Activated CD8-positive, alpha-beta memory T cell treated with anti-CD3 and anti-CD28 coated beads for 4 hours (primary cell): ENCODE data around the gene RELB.
"Not testable (repeated sequence)": the region's sequence is repeated elsewhere in the genome, so short reads cannot be mapped to it uniquely, and the experiment has no call there.

Source experiments
- DNase-seq, 2 donors: peaks; one replicate each; pipeline ENCODE4 v3.0.0-alpha.2; 2020; ENCODE audit warnings: low read depth in 2 of 2

RELB gene

DNA sequence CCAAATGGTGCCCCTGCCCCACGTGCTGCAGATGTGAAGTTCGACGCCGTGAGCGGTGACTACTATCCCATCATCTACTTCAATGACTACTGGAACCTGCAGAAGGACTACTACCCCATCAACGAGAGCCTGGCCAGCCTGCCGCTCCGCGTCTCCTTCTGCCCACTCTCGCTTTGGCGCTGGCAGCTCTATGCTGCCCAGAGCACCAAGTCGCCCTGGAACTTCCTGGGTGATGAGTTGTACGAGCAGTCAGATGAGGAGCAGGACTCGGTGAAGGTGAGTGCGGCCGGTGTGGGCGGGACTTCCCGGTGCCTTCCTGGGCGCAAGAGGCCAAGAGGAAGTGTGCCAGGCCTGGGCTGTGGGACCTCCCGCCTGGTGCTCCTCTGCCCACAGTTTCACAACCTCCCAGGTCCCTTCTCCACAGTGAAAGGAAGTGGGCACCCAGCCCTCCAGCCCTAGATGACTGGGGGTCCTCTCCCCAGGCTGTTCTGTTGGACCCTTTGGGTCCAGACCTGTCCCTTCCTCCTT is 14.1 kb upstream of the RELB start:
- no peak for DNase-seq

DNA sequence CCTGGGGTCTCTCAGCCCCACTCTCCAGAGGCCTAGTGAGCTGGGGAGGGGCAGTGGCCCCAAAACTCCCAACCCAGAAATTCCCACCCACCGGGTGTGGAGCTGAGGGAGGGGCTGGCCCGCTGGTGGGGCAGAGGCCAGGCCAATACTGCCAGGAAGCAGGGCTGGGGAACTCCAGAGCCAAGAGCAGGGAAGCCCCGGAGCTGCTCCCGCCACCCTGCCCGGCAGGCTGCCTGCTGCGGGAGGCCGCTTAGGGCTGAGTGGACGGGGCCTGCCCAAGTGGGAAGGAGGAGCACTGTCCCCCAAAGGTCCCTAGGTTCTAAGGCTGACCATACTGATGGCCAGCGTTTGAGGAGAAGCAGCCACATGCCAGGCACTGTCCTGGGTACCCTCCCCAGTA is 13.0 kb upstream of the RELB start:
- no peak for DNase-seq

DNA sequence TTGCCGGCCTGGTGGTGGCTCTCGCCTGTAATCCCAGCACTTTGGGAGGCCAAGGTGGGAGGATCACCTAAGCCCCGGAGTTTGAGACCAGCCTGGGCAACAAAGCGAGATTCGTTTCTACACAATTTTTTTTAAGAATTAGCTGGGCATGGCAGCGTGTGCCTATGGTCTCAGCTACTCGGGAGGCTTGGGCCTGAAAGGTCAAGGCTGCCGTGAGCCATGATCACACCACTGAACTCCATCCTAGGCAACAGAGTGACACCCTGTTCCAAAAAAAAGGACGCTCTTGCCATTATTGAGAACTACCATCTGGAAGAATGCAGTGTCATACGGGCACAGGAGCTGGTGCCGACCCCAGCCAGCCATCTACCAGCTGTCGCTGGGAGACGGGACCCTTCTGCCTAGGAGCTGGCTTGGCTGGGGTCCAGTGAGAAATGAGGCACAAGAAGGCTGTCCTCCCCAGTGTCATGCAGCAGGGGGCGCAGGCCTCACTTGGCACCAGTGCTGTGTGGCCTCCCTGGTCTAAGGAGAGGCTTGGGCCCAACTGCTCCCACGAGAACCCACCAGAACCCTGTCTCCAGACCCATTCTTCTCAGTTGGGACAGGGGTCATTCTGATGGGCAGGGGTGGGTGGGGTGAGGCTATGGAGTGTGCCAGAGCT is 12.2 kb upstream of the RELB start:
- DNase-seq: peak; percentile 12 to 33

DNA sequence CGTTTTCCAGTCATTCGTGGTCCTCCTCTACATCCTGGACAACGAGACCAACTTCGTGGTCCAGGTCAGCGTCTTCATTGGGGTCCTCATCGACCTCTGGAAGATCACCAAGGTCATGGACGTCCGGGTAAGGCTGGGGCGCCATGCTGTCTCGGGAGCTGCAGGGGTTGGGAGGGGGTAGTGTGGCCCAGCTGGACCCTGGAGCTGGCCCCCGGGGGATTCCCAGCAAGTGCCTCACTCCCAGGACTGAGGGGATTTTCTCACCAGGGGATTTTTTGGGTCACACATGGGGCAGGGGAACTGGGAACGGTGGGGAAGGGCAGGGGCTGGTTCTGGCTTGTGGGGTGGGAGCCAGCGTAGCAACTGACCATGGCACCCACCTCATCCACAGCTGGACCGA is 10.8 kb upstream of the RELB start:
- DNase-seq: no peak

DNA sequence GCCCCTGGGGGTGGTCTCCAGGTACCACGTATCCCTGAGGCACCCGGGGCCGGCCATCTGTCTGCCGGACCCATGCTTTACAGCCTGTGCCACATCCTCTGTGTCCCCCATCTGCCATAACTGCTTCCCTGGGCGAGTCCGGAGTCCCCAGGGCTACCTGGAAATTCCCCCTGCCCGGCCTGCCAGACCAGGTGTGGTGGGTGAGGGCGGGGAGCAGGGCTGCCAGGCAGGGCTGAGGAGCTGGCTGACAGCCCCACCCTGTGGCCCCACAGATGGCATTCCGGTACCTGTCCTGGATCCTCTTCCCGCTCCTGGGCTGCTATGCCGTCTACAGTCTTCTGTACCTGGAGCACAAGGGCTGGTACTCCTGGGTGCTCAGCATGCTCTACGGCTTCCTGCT is 10.3 kb upstream of the RELB start:
- DNase-seq: no peak

DNA sequence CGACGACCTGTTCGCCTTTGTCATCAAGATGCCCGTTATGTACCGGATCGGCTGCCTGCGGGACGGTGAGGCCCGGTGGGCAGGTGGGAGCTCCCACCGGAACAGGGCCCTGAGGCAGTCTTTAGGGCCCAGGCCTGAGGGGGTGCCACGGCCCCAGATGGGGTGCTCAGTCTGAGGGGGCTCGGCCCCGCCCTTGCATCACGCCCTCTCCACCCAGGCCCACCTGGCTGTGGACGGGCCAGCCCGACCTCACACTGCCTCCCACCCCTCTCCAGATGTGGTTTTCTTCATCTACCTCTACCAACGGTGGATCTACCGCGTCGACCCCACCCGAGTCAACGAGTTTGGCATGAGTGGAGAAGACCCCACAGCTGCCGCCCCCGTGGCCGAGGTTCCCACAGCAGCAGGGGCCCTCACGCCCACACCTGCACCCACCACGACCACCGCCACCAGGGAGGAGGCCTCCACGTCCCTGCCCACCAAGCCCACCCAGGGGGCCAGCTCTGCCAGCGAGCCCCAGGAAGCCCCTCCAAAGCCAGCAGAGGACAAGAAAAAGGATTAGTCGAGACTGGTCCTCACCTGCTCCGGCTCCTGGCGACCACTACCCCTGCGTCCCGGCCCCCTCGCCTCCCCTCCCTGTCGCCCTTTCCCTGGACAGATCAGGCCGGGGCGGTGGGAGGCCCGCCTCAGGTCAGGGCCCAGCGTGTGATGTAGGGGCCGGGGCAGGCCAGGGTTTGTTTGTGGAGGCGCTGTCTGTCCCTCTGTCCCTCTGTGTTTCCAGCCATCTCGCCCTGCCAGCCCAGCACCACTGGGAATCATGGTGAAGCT is 8.7 kb upstream of the RELB start:
- no peak for DNase-seq

DNA sequence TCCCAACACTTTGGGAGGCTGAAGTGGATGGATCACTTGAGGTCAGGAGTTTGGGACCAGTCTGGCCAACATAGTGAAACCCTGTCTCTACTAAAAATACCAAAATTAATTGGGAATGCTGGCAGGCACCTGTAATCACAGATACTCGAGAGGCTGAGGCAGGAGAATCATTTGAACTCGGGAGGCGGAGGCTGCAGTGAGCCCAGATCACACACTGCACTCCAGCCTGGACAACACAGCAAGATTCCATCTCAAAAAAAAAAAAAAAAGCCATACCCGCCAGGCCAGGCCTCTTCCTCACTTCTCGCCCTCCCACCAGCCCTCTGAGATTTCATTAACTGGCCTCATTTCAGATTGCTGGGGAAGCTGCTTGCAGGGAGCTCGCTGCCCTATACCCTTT is 7.7 kb upstream of the RELB start:
- DNase-seq: no peak

DNA sequence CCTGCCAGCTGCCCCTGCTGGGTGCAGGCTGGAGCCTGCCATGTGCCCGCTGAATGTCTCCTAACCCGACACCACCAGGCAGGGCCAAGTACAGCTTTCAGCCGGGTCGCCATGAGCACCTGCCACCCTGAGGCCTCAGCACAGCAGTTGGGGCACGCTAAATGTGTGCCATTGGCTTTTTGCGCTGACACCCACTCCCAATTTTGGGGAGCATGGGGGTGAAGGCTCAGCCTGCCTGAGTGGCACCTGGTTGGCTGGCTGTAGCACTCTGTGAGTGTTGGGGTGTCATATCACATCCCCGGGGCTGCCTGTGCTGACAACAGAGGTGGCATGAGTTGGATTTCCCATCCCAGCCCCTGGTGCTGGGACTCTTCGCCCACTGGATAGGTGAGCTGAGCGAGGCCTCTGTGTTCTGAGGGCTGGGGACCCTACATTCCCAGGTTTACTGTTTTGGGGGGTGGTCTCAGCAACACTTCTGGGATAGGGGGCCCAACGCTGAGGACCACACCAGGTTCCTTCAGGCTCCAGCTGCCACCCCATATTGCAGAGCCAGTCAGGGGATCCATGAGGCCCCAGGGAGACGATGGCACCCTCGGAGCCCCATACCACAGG is 7.2 kb upstream of the RELB start:
- no peak for DNase-seq

DNA sequence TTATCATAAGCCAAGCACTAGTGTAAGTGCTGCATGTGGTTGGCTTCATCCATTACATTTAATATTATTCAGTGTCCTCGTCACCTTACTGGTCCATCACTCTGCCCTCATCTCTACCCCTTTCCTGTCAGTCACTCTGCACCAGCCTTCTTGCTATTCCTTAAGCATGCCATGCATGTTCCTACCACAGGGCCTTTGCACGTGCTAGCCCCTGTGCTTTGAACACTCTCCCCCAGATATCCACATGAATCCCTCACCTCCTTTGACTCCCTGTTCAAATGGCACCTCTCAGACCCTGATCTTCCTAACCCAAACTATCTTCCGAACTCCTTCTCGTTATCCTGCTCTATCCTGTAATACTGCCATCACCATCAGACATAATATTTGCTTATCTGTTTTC is 3.2 kb upstream of the RELB start:
- DNase-seq: no peak

DNA sequence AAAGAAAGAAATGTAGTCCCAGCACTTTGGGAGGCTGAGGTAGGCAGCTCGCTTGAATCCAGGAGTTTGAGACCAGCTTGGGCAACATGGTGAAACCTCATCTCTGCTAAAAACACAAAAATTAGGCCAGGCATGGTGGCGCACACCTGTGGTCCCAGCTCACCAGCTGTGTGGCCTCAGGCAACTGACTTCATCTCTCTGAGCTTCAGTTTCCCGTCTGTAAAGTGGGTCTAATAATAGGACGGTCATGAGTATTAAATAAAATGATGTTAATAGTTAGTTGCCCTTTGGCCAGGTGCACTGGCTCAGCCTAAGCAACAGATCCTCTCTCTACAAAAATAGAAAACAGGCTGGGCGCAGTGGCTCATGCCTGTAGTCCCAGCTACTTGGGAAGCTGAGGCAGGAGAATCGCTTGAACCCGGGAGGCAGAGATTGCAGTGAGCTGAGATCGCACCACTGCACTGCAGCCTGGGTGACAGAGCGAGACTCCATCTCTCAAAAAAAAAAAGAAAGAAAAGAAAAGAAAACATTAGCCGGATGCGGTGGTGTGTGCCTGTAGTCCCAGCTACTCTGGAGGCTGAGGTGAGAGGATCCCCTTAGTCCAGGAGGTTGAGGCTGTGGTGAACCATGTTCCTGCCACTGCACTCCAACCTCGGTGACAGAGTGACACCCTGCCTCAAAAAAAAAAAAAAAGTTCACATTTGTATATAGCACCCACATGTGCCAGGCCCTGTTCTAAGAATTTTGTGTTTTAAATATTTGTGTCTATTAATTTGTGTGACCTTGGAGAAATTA is 1.9 kb upstream of the RELB start:
- DNase-seq: not testable (repeated sequence)

DNA sequence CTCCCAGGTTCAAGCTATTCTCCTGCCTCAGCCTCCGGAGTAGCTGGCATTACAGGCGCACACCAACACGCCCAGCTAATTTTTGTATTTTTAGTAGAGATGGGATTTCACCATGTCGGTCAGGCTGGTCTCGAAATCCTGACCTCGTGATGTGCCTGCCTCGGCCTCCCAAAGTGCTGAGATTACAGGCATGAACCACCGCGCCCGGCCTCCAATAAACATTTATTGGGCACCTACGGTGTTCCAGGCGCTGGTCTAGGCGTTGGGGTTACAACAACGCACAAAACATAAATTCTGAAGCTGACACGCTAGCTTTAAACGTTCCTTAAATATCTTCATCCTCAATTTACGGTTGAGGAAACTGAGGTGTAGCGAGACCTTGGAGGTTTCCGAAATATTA is 599 bp upstream of the RELB start:
- DNase-seq: not testable (repeated sequence)

DNA sequence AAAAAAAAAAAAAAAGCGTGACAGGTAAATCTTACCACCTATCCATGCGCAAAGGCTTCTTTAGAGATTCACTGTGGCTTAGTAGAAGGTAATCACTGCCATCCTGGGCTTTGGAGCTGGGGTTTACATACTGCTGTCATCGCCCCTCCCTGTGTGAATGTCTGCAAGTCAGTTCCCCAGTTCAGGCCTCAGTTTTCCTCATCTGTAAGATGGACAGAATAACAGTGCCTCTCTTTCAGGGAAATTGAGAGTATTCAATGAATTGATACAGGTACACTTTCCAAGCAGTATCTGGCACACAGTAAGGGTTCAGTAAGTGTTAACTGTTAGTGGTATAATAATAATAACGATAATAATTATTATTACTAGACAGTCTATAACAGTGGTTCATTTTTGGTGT is 2.2 kb downstream of the RELB start:
- no peak for DNase-seq

DNA sequence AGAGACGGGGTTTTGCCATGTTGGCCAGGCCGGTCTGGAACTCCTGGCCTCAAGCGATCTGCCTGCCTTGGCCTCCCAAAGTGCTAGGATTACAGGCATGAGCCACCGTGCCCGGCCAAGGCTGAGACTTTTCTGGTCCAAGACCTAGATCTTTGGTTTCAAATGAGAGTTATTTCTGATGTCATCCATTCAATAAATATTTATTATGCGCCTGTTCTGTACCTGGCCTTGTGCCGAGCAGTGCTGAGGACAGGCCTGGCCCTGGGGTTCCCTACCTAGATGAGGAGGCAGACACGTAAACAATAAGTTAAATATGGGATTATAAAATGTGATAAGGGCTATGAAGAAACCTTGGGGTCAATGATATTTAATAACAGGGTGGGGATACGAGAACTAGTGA is 4.5 kb downstream of the RELB start:
- DNase-seq: no peak

DNA sequence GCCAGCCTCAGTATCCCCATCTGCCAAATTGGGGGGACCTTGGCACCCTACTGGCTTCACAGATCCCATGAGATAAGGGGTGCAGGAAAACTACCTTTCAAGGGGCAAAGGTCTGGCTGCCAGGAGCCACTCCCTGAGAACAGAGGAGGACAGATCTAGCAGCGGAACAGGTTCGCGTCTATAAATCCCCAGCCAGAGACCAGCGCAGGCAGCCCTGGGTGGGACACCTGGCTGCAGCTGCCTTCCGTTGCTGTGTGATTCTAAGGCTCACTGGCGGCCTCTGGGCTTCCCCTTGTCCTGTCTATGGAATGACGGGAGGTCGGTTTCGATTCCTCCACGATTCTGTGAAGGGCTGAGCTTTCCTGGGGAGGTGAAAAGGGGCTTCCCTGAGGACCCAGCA is 7.3 kb downstream of the RELB start:
- DNase-seq: no peak

DNA sequence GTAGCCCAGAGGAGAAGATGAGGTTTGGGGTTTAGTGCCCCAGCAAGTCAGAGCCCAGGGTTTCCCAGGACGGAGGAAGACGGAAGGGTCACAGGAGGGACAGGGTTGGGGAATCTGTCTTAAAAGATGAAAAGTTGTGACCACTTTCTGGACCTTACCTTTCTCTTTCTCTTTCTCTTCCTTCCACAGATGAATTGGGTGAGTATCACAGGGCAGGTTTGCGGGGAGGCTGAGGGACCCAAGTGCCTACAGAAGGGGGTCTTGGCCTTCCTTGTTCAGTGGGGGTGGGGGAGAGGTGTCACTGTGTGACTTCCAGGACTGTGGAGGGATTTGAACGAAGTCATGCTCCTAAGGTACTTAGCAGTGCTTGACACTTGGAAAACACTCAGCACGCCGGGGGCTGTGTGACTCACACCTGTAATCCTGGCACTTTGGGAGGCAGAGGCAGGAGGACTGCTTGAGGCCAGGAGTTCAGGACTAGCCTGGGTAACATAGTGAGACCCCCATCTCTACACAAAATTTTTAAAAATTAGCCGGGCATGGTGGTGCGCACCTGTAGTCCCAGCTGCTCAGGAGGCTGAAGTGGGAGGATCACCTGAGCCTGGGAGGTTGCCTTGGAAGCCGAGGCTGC is 8.5 kb downstream of the RELB start:
- no peak for DNase-seq

DNA sequence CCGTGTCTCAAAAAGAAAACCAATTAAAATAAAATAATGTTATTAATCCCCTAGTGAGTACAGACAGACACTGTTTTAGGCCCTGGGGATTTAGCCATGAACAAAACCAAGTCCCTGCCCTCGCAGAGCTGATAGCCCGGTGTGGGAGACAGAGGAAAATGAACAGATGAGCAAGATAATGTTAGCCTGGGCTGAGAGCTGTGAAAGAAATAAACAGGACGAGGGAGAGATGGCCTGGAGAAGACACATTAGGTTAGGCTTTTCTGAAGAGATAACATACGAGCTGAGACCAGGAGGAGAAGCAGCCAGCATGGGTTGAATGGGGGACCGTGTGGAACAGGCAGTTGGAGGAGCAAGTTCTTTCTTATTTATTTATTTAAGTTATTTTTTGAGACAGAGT is 9.0 kb downstream of the RELB start:
- no peak for DNase-seq

DNA sequence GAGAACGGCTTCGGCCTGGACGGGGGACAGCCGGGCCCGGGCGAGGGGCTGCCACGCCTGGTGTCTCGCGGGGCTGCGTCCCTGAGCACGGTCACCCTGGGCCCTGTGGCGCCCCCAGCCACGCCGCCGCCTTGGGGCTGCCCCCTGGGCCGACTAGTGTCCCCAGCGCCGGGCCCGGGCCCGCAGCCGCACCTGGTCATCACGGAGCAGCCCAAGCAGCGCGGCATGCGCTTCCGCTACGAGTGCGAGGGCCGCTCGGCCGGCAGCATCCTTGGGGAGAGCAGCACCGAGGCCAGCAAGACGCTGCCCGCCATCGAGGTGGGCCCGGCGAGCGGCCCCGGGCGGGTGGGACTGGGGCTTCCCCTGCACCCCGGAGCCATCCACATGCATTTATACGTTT is 10.7 kb downstream of the RELB start:
- no peak for DNase-seq

DNA sequence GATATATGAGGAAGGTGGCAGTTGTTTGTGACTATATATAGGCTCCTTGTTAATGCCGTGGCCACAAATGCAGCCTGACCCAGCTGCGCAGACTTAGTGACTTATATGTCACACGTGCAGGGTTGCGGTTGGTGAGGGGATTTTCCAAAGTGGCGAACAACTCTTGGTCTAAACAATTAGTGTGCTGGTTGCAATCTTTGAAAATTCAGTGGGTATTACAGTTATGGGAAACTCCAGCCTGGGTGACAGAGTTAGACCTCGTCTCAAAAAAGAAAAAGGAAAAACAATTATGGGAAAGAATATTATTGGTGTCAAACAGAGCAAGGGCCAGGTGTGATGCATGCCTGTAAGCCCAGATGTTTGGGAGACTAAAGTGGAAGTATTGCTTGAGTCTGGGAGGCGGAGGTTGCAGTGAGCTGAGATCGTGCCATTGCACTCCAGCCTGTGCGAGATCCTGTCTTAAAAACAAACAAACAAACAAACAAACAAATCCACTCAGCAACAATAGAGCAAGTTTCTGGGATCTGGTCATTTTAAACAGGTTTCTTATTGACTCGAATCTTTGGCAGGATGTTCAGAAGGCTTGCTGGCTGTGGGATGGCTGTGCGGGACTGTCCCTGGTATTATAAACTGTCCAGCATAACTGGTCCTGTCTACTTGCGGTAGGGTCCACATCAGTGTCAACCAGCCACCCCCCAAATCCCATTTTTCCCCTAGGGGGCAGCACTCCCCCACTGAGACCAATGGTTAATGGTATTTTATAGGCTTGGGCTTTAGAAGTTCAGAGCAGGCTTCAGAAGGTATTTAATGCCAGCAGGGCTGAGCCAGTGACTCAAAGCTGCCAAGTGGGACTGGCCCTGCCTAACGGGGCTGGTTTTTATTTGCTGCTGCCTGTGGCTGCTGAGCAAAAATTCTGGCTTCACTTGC is 15.4 kb downstream of the RELB start:
- DNase-seq: peak; percentile 48 to 54

DNA sequence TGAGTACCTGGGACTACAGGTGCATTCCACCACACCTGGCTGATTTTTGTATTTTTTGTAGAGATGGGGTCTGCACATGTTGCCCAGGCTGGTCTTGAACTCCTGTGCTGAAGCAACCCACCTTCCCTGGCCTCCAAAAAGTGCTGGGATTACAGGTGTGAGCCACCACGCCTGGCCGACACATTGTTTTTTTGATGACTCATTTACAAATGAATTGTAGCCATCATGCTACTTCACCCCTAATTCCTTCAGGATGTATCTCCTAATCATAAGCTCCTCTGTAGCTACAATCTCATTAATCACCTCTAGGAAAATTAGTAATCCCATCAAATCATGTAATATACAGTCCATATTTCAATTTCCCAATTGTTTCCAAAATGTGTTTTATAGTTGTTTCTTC is 17.9 kb downstream of the RELB start:
- no peak for DNase-seq

DNA sequence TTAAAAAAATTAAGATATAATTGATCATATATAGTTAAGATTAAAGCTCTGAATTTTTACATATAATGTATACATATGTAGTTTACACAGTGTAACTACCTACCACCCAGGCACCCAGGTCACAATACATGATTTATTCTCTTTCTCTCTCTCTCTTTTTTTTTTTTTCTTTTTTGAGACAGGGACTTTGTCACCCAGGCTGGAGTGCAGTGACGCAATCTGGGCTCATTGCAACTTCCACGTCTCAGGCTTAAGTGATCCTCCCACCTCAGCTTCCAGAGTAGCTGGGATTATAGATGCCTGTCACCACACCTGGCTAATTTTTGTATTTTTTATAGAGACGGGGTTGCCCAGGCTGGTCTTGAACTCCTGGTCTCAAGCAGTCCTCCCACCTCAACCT is 18.8 kb downstream of the RELB start:
- no peak for DNase-seq

DNA sequence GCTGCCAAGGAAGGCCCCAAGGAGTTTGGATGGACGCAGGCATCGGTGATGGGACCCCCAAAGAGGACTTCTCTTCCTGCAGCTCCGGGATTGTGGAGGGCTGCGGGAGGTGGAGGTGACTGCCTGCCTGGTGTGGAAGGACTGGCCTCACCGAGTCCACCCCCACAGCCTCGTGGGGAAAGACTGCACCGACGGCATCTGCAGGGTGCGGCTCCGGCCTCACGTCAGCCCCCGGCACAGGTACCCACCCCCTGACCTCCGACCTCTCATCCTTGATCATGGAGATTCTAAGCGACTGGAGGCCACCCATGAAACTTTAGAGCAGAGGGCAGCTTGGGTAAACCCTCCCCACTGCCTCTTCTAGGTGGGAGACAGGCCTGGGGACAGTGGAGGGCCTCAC is 20.7 kb downstream of the RELB start:
- DNase-seq: no peak
